NCI-H2196 treated with DMSO at 0.1 percent for 48 hours (cell line): ENCODE results near the gene ABCB6.

Experiments
- DNase-seq: peaks from one replicate; lab custom pipeline; 2025; ENCODE audit not compliant: unreplicated experiment; lab: John Stamatoyannopoulos, UW

The ABCB6 gene

GRCh38 chr2:219171231-219171651, 47.5 kb downstream of the ABCB6 start:
- no peak for DNase-seq

- DNase-seq: no peak
Observed at GRCh38 chr2:219169930-219170654, 48.7 kb downstream of the ABCB6 start, which contains the start of gene SLC23A3. TSS of gene SLC23A3 (minus strand) at chr2:219170029. CDS start at chr2:219169984, 45 bp downstream.

DNA sequence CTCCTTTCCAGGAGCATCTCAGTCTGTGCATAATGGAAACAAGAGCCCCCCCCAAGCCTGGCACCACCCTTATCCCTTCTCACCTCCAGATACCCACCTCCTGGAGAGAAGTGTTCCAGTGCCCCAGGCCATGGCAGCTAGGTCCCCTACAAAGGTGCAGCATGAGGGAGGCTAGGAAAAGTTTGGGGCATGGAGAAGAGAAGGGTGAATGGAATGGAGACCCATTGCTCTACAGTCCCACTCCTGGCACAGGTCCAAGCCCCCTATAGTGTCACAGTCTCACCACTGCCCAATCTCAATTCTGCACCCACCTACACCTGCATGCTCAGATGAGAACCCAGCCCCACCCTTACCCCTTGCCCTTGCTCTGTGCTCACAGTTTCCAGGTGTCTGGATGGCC, 49.8 kb downstream of the ABCB6 start:
- no peak for DNase-seq

DNA sequence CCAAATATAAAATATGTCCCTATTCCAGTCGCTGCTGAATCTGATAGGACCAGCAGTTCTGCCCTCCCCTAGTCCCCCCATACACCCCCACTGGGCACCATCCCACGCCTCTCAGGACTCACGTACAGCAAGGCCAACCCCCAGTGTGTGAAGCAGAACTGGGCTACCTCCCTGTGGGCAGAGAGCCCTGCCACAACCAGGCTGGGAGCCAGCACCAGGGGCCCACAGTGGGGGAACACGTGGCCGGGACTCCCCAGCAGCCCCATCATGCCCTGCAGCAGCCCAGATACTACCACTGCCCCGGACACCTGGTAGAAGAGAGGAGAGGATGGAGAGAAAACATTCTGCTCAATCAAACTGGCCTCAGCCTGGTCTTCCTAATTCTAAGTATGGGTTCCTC, 50.2 kb downstream of the ABCB6 start:
- DNase-seq: no peak

DNA sequence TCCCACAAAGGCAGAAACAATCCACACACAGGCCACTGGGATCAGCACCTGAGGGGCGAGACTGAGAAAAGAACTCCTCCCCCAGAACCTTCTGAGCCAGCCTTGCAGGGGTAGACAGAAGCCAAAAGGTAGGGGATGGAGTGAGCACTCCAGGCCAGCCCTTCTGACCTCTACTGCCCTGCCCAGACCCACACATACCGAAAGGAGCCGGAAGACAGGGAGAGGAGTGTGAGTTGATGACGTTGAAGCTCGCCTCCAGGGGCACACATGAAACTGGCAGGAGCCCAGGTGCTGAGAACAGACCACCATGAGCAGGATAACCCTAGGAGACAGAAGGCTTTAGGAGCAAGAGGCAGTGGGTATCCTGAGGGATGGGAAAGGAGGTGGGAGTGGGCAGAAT, 50.8 kb downstream of the ABCB6 start:
- DNase-seq: no peak

DNA sequence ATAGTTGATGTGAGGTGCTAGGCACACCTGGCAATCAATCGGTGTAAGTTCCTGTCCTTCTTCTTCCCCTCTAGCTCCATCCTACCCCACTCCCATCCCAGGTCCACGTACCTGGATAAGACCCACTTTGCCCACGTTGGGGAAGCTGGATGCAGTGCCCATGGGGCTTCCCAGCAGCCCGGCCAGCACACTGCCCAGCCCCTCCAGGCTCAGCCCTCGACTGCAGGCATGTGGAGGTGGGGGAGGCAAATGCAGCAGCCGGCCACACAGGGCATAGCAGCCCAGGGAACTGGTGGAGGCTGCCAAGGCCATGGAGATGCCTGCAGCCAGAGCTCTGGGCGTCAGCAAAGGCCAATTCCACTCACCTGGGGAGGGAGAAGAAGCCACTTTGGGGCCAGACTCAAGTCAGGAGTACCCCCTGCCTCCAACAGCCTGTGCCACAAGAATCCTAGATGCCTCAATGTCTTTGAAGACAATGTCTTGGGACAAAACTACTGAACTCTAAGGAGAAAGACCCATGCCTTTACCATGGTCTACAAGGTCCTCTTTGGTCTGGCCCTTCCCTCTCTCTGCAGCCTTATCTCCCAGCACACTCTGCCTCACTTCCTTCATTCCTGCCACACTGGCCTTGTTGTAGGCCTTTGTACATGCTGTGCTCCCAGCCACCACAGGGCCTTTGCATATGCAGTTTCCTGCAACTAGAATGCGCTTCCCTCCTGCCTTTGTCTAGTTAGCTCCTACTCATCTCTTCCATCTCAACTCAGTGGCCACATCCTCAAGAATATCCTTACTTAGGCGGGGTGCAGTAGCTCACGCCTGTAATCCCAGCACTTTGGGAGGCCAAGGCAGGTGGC, 53.5 kb downstream of the ABCB6 start:
- no peak for DNase-seq

DNA sequence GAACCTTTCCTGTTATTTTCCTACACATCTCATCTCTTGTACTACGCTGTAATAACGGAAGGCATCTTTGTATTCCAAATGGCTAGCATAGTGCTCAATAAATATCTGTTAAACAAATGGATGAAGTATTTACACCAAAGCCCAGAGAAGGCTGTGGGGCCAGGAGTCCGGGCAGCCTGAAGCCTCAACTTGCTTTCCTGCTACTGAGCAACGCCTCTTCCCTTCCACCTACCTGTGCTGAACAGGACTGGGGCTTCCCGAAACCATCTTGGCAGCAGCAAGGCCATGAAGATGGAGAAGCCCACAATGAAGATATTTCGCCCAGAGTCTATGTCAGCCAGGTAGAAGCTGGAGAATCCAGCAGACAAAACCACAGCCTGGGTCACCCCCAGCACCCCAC, 55.6 kb downstream of the ABCB6 start:
- DNase-seq: no peak

- DNase-seq: no peak
Observed at GRCh38 chr2:219161097-219161496, 57.7 kb downstream of the ABCB6 start.

DNA sequence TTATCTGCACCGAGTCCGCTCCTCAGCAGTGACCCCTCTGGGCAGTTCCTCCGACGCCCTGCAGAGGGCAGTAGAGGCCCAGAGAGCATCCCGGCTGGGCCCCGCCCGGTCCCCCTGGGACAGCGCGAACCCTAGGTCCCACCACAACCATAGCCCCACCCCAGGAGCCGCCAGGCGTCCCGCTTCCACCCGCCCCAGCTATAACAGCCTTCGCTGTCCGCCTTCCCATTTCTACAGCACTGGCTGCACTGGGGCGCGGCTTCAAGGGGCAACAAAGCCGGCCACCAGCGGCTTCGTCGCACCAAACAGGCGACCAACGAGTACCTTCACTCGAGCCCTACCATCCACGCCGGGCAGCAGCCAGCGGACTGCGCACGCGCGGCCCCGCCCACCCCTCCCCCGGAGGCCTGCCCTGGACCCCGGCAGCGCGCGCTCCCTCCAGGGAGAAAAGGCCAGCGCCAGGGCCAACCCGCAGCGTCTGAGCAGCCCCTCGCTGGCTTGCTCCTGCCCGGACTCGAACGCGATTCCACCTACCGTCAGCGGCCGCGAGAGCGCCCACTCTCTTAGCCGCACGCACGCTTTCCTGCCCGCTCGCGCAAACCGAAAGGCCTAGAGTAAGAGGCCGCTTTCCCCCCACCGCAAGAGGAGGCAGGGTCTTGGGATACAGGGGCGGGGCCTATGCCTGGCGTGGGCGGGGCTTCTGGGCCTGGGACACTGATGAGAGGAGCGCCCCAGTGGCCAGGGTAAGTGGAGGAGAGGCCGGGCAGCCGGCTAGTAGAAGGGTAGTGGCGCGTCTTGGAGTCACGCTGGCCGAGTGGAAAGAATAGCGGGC, 58.4 kb downstream of the ABCB6 start, which contains the start of gene NHEJ1:
TSS of gene NHEJ1 (minus strand) at position 630 of the 832 bp plus-strand sequence. CDS start 2,453 bp downstream, outside the sequence.
- DNase-seq: peak; percentile 79
